HepG2 (cell line): ENCODE measurements around the gene MCMBP. TPM values are rescaled to one million over a fixed set of nuclear protein-coding genes. Genes with fewer than 3 reads are reported as not detected.

Experiments
- BRD4 ChIP-seq: sonication (generic); formaldehyde crosslinking; IDR thresholded peaks from 2 replicates; pipeline ENCODE4 v1.4.0; 2020; ENCODE audit warnings: missing genetic modification reagents
- CBX1 ChIP-seq: IDR thresholded peaks from one replicate; pipeline ENCODE4 v1.6.1; 2016; ENCODE audit warnings: antibody characterized with exemption, low read depth
- EED ChIP-seq: sonication (generic); formaldehyde crosslinking; IDR thresholded peaks from 2 replicates; pipeline ENCODE4 v1.5.0; 2020; ENCODE audit warnings: mild to moderate bottlenecking, missing genetic modification reagents
- GTF3A ChIP-seq: sonication (generic); formaldehyde crosslinking; conservative IDR thresholded peaks from 2 replicates; pipeline ENCODE4 v1.4.0; 2020; ENCODE audit warnings: mild to moderate bottlenecking, missing genetic modification reagents
- KDM5B ChIP-seq: sonication (generic); formaldehyde crosslinking; IDR thresholded peaks from 2 replicates; pipeline ENCODE4 v1.4.0; 2020; ENCODE audit warnings: missing genetic modification reagents, mild to moderate bottlenecking, borderline replicate concordance
- KLF15 ChIP-seq: sonication (generic); formaldehyde crosslinking; IDR thresholded peaks from 2 replicates; pipeline ENCODE4 v1.8.1; 2023; ENCODE audit warnings: borderline replicate concordance, mild to moderate bottlenecking, inconsistent platforms, missing genetic modification reagents, mixed read lengths
- MED8 ChIP-seq: sonication (generic); formaldehyde crosslinking; IDR thresholded peaks from 2 replicates; pipeline ENCODE4 v1.8.1; 2023; ENCODE audit warnings: mild to moderate bottlenecking, missing genetic modification reagents; ENCODE audit not compliant: insufficient replicate concordance
- NR2F6 ChIP-seq, 2 experiments: IDR thresholded peaks; 2 replicates each; pipeline ENCODE4 v1.6.1; 2016; ENCODE audit warnings: antibody characterized with exemption in 1 of 2, mild to moderate bottlenecking in 1 of 2
- PAX8 ChIP-seq: sonication (generic); formaldehyde crosslinking; IDR thresholded peaks from 2 replicates; pipeline ENCODE4 v1.8.0; 2022; ENCODE audit warnings: mild to moderate bottlenecking, missing genetic modification reagents, borderline replicate concordance
- SIN3A ChIP-seq: IDR thresholded peaks from 2 replicates; pipeline ENCODE4 v1.6.1; 2011; ENCODE audit warnings: low read depth, mild to moderate bottlenecking, control low read depth, low read length, borderline replicate concordance
- SPEN ChIP-seq: sonication (generic); formaldehyde crosslinking; IDR thresholded peaks from 2 replicates; pipeline ENCODE4 v1.5.1; 2020; ENCODE audit warnings: low read depth, mild to moderate bottlenecking, missing genetic modification reagents
- SSRP1 ChIP-seq: IDR thresholded peaks from 2 replicates; pipeline ENCODE4 v1.6.1; 2016; ENCODE audit warnings: control low read depth
- ZNF644 ChIP-seq: IDR thresholded peaks from 2 replicates; pipeline ENCODE4 v1.6.1; 2016; ENCODE audit warnings: low read depth
- polyA plus RNA-seq, 8 experiments: library from polyadenylated mRNA; depleted of rRNA in 3 of 8; stranded (reverse) in 7 of 8; unstranded in 1 of 8; fragments of >200 nt; fragmentation: Illumina TruSeq in 4 of 8; extraction: Trizol in 4 of 8; gene quantifications; 2 replicates each; pipeline versions ENCODE4 v1.2.1 to v1.2.3, GENCODE V29; 2011 to 2016; ENCODE audit warnings: low read depth in 4 of 8, missing spikeins in 1 of 8, mixed read lengths in 1 of 8; ENCODE audit not compliant: insufficient read depth in 1 of 8
- total RNA-seq, 5 experiments: library from RNA; depleted of rRNA; stranded (reverse); fragments of >200 nt; fragmentation: Illumina TruSeq; extraction: Trizol; gene quantifications; 2 replicates each; pipeline ENCODE4 v1.2.3, GENCODE V29; 2016; ENCODE audit warnings: low read depth in 1 of 5
- TF ChIP-seq, protein P1 (sequence below), 2 experiments: sonication (generic) in 1 of 2; formaldehyde crosslinking in 1 of 2; IDR thresholded peaks; 2 replicates each; pipeline versions ENCODE4 v1.4.0 to v1.6.1; 2018 to 2020; ENCODE audit warnings: missing genetic modification reagents in 2 of 2, borderline replicate concordance in 1 of 2, low read depth in 1 of 2, mild to moderate bottlenecking in 1 of 2, missing biosample characterization in 1 of 2
- TF ChIP-seq, protein P2 (sequence below): sonication (generic); formaldehyde crosslinking; IDR thresholded peaks from 2 replicates; pipeline ENCODE4 v1.4.0; 2020; ENCODE audit warnings: missing genetic modification reagents, borderline replicate concordance
- TF ChIP-seq, protein P3 (sequence below): IDR thresholded peaks from 2 replicates; pipeline ENCODE4 v1.6.1; 2016; ENCODE audit warnings: missing compliant biosample characterization, missing genetic modification reagents, borderline replicate concordance
- TF ChIP-seq, protein P4 (sequence below): sonication (generic); formaldehyde crosslinking; IDR thresholded peaks from 2 replicates; pipeline ENCODE4 v1.5.1; 2020; ENCODE audit warnings: mild to moderate bottlenecking, missing genetic modification reagents, moderate library complexity

Gene MCMBP
- total and polyA plus RNA-seq, 2 of the 13 experiments (the other 11 are each of a cell fraction or from before 2014, with no cell fraction given) = 35.7 to 62.4 TPM

DNA sequence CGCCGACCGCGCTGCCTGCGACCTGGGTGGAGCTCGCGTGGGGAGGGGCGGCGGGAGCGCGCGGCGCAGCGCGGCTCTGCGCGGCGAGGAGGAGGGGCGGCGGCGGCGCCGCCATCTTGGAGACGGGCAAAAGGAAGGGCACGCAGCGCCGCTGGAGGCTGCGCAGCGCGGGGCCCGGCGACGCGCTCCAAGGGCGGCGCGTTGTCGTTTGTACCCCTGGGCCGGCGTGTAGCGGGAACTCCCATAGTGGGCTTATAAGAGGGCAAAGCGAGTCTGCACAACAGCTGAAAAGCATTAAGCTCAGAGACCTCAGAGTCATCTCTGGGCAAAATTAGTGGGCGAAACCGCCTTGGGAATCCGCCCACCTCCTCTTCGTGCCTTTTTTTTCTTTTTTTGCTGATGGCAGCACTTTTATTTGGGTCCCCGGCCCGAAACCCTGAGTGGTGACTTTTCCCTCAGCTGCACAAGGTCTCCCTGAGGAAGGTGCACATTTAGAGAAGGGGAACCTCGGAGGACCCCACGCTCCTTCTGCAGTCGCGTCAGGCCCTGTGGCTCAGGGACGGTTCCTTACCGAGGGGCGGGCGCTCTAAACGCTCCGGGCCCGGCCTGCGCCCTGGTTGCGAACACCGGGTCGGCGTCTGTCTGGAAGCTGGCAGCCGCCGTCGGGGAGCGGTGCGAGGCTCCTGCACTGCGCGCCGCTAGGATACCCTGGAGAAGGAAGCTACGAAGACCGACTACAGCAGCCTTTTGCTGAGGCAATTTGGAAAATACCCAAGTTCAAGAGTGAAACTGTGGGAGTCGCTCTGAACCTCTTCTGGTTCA lies 428 bp upstream of the MCMBP start (continued):
- TF ChIP-seq ZNF644 (CRISPR knock-in tag) (no peak), SIN3A (peak; percentile 35; the same call in 1 of the 2 replicates), GTF3A (CRISPR knock-in tag) (0 out of 2 replicates have a peak, but pooled peaks have one; percentile 70), SSRP1 (CRISPR knock-in tag) (no peak), EED (CRISPR knock-in tag) (peak; percentile 29; the same call in 1 of the 2 replicates), KDM5B (CRISPR knock-in tag) (peak; percentile 59; the same call in 1 of the 2 replicates), NR2F6 (IDR thresholded peaks at IDR 0.05) (no peak), NR2F6 (CRISPR knock-in tag; IDR thresholded peaks at IDR 0.05) (no peak), MED8 (CRISPR knock-in tag) (no peak), CBX1 (peak; percentile 31), PAX8 (CRISPR knock-in tag) (peak; percentile 43; the same call in 1 of the 2 replicates), SPEN (peak; percentile 42), KLF15 (CRISPR knock-in tag) (0 out of 2 replicates have a peak, but pooled peaks have one; percentile 25), BRD4 (CRISPR knock-in tag) (peak; percentile 26; the same call in 1 of the 2 replicates)
- TF ChIP-seq, protein P1, sequence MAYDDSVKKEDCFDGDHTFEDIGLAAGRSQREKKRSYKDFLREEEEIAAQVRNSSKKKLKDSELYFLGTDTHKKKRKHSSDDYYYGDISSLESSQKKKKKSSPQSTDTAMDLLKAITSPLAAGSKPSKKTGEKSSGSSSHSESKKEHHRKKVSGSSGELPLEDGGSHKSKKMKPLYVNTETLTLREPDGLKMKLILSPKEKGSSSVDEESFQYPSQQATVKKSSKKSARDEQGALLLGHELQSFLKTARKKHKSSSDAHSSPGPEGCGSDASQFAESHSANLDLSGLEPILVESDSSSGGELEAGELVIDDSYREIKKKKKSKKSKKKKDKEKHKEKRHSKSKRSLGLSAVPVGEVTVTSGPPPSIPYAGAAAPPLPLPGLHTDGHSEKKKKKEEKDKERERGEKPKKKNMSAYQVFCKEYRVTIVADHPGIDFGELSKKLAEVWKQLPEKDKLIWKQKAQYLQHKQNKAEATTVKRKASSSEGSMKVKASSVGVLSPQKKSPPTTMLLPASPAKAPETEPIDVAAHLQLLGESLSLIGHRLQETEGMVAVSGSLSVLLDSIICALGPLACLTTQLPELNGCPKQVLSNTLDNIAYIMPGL (CRISPR knock-in tag; IDR thresholded peaks at IDR 0.05; ENCODE audit: borderline replicate concordance in 1 of 2, low read depth in 1 of 2) = peak; percentile 66 to 78; a peak in 2 of 4 replicates
- TF ChIP-seq, protein P2, sequence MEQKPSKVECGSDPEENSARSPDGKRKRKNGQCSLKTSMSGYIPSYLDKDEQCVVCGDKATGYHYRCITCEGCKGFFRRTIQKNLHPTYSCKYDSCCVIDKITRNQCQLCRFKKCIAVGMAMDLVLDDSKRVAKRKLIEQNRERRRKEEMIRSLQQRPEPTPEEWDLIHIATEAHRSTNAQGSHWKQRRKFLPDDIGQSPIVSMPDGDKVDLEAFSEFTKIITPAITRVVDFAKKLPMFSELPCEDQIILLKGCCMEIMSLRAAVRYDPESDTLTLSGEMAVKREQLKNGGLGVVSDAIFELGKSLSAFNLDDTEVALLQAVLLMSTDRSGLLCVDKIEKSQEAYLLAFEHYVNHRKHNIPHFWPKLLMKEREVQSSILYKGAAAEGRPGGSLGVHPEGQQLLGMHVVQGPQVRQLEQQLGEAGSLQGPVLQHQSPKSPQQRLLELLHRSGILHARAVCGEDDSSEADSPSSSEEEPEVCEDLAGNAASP (CRISPR knock-in tag) = peak; percentile 29; the same call in 1 of the 2 replicates
- TF ChIP-seq, protein P3, sequence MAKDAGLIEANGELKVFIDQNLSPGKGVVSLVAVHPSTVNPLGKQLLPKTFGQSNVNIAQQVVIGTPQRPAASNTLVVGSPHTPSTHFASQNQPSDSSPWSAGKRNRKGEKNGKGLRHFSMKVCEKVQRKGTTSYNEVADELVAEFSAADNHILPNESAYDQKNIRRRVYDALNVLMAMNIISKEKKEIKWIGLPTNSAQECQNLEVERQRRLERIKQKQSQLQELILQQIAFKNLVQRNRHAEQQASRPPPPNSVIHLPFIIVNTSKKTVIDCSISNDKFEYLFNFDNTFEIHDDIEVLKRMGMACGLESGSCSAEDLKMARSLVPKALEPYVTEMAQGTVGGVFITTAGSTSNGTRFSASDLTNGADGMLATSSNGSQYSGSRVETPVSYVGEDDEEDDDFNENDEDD (CRISPR knock-in tag) = peak; percentile 95
- TF ChIP-seq, protein P4, sequence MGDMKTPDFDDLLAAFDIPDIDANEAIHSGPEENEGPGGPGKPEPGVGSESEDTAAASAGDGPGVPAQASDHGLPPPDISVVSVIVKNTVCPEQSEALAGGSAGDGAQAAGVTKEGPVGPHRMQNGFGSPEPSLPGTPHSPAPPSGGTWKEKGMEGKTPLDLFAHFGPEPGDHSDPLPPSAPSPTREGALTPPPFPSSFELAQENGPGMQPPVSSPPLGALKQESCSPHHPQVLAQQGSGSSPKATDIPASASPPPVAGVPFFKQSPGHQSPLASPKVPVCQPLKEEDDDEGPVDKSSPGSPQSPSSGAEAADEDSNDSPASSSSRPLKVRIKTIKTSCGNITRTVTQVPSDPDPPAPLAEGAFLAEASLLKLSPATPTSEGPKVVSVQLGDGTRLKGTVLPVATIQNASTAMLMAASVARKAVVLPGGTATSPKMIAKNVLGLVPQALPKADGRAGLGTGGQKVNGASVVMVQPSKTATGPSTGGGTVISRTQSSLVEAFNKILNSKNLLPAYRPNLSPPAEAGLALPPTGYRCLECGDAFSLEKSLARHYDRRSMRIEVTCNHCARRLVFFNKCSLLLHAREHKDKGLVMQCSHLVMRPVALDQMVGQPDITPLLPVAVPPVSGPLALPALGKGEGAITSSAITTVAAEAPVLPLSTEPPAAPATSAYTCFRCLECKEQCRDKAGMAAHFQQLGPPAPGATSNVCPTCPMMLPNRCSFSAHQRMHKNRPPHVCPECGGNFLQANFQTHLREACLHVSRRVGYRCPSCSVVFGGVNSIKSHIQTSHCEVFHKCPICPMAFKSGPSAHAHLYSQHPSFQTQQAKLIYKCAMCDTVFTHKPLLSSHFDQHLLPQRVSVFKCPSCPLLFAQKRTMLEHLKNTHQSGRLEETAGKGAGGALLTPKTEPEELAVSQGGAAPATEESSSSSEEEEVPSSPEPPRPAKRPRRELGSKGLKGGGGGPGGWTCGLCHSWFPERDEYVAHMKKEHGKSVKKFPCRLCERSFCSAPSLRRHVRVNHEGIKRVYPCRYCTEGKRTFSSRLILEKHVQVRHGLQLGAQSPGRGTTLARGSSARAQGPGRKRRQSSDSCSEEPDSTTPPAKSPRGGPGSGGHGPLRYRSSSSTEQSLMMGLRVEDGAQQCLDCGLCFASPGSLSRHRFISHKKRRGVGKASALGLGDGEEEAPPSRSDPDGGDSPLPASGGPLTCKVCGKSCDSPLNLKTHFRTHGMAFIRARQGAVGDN (CRISPR knock-in tag) = peak; percentile 78
